GM18861 (cell line): ENCODE data around the gene TPD52L2.

Experiments used
- ATAC-seq: cut with Tn5 transposase; IDR thresholded peaks from one replicate; pipeline ENCODE4 v1.9.1; 2021; ENCODE audit not compliant: unreplicated experiment

TPD52L2 gene

DNA sequence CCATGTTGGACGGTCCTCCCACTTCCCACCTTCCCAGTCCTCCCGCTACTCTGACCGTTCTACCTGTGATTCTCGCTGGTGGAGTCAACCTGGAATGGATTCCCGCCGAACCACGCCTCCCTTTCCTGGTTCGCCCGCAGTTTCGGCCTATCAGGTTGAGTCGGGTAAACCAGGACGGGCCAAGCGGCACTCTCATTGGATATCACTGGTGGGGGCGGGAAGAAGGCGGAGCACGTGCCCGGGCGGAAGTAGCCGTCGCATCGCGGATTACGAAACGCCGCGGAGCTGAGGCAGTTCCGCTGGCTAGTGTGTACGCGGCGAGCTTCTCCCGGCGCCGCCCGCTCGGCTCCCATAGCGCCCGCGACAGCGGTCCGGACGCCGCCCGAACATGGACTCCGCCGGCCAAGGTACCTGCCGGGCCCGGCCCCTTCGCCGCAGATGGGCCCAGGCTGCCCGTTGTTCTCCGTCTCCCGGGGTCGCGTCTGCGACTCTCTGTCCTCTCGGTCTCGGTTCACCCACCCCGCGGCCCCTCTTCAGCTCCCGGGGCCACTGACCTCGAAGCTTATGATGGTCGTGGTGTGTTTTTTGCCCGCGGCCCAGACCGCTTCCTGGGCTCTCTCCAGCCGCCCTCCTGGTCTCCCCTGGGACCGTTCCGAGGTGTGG, at the start of gene TPD52L2:
TPD52L2 (plus strand) TSS at position 293 of the 663 bp plus-strand sequence; CDS start at position 389, 96 bp downstream.
- ATAC-seq = peak; percentile 55

DNA sequence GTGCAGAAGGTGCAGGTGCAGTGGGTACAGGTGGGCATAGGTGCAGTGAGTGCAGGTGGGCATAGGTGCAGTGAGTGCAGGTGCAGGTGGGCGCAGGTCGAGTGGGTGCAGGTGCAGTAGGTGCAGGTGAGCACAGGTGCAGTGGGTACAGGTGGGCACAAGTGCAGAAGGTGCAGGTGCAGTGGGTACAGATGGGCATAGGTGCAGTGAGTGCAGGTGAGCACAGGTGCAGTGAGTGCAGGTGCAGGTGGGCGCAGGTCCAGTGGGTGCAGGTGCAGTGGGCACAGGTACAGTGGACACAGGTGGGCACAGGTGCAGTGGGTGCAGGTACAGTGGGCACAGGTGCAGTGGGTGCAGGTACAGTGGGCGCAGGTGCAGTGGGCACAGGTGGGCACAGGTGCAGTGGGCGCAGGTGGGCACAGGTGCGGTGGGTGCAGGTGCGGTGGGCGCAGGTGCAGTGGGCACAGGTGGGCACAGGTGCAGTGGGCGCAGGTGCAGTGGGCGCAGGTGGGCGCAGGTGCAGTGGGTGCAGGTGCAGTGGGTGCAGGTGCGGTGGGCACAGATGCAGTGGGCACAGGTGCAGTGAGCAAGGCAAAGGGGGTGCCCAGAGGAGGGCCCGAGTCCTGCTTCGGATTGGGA, 49.3 kb upstream of the TPD52L2 start:
- ATAC-seq = no peak

DNA sequence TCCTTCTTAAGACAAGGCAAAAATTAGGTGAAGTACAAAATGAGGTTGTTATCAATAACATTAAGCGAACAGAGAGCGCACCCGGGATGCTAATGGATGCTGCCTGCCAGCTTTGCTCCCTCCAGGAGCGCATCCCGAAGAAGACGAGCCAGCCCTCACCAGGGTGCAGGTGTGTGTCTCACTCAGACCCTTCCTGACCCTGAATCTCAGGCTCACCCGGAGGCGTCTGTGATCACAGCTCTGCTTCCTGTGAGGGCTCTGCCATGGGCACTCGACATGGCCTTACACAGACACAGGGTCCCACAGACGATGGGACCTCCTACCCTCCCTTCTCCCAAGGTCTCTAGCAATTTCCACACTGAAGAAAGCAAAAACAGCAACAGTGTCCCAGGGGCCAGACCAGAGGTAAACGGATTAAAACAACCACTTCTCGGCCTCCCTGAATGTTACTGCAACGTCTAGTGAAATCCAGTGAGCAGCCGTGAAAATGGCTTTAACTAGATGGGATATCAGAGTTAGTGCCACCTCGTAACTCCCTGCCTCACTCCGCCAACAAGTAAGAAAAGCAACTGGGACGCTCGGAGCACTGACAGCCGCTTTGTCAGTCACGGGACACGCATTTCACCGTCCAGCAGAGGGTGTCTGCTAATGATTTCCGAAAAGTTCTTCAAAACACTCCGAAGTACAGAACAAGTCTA, 45.7 kb upstream of the TPD52L2 start:
- ATAC-seq = no peak

DNA sequence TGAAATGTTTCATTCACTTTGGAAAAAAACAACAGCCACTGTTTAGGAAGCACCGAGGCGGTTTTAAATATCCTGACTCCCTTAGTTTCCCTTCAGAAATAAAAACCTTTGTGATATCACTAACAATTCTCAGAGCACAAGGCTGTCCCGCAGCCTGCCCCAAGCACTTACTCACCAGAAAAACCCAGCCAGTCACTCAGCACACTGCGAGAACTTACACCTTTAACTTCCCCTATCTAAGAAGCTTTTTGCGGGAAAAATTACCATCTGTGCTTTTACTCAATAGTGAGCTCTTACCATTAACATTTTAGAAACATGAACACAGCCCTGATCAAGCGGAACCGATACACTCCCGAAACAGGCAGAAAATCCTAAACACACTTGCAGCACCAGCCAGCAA, 43.3 kb upstream of the TPD52L2 start:
- no peak for ATAC-seq

DNA sequence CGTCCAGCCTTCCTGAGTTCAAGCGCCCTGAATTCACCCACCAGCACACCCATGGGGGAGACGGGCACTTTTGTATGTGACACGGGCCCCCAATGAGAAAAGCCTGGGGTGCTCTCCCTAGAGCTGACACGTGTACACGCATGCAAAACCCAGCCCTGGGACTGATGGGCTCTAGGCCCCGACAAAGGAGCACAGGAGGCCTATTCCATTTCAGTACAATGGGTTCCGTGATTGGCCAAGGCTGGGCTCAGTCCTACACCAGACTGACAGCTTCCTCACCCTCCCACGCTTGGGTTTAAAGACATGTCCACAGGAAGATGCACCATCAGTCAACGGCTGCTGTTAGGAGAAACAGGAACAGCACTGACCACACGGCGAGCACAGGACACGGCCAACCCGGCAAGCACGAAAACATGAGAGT, 42.8 kb upstream of the TPD52L2 start:
- no peak for ATAC-seq

DNA sequence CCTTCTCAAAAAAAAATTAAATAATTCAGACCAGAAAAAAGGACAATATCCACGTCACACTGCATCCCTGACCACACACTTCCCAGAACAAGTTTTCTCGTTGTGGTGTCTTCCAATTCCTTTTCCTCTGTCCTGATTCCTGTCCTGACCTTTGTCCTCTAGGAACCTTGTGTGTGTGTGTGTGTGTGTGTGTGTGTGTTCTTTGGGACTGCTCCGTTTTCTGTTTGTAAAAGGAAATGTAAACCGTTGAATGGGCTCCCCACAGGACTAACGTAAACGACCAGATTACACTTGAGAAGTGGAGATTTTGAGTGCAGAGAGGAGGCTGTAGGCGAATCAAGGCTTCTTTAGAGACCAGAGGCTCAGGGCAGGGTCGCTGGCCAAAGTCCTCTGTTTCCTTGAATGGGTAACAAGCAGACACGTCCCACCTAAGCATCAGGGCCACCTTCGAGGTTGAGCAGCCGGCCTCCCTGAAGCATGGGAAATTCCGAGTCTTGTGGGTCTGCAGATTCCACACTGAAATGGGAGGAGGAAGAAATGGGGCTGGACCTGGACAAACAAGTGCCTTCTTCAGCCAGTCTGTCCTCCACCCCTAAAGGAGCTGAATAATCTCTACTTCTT, 41.3 kb upstream of the TPD52L2 start:
- no peak for ATAC-seq

DNA sequence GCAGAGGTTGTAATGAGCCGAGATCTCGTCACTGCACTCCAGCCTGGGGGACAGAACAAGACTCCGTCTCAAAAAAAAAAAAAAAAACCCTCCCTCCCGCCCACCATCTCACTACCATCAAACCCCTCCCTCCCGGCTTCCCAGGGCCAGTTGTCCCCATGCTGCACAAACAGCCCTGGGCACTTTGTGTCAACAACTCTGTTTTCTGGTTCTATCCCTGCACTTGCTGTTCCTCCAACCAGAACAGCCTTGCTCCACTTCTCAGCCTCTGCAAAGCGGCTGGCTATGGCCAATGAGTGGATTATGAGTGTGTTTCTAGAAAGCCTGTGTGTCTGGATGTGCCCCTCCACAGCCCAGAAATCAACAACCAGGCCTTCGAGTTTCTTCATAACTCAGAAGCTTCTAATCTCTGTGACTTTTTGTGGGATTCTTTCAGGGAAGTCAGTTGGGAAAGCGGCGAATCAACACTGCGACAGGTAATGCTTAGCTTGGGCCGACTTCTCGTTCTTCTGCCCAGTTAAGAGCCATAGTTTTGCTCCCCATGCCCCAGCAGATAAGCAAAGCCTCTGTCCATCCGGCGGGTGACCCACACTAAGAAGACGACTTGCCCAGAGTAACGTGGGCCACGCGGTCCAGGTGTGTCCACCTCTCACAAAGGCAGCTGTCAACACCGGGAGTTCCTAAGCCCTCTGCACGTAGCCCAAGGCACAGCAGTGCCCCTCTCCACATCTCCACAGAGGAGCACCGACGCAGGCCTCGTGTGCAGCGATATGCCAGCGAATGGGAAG, 39.5 kb upstream of the TPD52L2 start:
- no peak for ATAC-seq

DNA sequence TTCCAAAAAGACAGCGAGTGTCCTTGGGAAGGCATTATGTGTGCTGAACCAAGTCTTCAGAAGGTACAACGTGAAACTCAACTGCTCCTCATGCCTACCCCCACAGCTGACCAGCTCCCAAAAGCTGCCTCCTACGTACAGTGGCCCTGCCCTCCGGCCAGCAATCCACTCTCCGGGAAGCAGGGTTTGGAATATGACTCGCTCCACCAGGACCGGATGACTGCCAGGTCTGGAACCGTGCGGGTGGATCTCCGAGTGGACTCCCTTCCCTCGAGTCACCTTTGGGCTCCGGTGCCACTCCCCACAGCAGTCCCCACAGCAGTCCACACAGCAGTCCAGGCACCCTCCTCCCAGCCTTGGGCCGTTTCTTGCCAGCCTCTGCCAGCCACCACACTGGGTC, 38.3 kb upstream of the TPD52L2 start:
- no peak for ATAC-seq

DNA sequence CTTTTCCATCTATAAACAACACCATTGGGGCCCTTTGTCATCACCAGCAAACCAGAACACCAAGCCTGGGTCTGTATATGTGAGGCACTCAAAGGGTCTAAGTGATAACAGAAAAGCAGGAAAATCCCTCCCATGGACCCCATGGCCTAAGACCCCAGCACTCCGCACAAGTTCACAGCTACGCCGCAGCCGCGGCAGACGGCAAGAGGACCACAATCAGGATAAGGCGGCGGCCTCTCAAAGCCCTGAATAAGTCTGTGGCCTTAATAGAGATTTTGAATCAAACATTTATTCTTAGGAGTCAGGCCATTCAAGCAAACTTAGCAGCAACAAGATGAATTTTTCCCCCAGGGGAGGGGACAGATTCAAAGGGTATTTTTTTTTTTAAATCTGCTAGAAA, 36.9 kb upstream of the TPD52L2 start:
- no peak for ATAC-seq

DNA sequence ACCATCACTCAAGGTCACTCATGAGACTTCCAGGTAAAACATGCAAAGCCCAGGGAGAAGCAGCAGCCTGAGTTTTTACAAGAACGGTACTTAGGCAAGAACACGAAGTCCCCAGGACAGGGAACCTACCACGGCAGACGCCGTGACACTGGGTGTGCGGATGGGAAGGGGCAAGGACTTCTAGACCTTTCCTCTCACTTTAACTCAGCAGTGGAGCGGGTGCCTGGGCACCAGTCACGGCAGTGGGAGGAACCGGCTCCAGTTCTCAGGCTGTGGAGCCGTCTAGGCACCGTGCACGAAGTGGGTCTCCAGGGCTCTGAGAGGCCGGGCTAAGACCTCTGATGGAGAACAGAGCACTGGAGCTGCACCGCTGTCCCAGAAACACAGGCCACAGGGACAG, 36.5 kb upstream of the TPD52L2 start:
- no peak for ATAC-seq

DNA sequence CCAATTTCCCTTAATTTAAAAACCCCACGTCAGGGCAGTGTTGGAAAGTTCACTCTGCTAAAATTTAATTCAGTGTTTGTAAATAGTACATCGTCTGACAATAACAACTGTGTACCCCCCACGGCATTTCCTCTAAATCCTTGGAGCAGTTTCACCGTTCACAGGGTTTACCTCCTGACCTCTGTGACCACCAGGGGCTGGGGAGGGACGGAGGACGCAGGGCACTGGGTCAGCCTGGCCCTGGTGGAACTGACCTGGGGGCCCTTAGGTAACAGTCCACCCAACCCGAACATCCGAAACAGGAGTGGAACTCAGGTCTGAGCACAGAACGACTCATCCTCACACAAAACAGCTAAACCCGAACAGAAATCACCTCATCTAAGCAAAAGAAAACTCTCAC, 36.1 kb upstream of the TPD52L2 start:
- no peak for ATAC-seq

DNA sequence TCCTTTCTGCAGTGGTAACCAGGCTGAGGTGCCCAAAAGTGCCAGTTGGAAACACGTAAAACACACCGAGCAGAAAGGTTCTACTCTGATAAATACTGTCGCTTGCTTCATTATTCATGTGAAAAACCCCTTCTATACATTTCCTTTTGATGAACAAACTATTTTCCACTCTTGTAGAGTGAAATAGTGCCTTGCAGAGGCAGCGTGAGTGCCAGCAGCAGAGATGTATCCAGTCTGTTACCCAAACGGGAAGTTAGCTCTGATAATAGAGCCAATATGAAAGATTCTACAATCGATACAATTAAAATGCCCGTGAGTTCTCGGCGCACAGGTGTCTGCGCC, 35.5 kb upstream of the TPD52L2 start:
- ATAC-seq = no peak

DNA sequence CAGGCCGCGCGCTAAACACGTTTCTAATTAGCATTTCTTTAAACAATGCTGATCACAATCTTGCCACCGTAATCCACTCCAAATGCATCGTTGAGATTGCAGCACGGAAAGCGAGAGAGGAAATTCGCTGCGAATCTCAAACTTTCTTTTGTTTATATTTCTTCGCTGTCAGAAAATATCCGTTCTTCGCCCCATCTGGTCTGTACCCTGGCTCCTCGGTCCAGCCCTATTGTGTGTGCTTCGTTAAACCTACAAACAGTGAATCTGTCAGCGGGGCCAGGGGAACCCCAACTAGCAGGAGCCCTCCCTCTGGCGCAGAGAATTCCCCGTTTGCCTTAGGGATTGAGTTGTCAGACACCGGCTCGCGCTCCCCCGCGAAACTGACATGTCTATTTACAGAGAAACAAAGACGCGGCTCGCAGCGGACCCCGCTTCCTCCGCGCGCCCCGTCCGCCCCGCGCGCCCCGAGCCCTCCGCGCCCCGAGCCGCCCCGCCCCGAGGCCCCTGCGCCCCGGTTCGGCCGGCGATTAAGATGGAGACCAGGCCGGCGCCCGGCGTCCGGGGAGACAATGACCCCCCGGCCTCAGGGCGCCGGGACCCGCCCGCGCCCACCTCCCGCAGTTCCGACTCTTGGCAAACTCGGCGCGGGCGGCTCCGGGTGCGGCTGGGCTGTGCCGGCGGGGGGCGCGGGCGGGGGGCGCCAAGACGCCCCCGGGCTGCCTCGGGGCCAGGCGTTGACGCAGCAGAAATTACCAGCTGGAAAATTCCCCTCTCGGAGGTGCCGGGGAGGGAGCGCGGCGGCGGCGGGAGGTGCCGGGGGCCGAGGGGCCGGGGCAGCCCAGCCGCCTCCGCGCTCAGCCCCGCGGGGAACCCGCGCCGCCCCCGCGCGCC, 34.9 kb upstream of the TPD52L2 start:
- ATAC-seq = no peak

DNA sequence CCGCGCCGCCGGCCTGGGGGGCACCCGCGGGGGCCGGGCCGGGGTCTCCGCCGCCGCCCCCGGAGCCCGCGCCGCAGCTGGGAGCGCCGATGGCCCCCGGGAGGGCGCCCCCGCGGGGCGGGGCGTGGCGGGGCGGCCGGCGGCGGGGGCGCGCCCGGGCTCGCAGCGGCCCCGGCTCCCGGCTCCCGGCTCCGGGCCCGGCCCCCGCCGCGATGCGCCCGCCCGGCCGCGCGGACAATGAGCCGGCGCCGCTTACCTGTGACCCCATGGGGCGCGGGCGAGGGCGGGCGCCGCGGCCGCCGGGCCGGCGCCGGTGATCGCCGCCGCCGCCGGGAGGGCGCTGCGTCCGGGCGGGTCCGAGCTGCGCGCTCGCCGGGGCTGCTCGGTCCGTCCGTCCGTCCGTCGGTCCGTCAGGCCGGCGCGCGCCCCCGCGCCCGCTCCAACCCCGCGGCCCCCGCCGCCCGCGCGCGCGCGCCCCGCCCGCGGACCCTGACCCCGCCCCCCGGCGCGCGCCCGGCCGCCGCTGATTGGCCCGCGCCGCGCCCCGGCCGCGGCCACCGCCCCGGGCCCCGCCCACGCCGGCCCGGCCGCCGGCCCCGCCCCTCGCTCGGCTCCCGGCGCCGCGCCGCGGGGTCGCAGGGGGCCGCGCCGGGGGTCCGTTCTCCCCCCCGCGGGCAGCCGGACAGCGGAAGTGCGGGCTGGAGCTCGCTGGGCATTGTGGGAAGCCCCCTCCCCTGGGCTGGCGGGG, 34.1 kb upstream of the TPD52L2 start, which contains the start of gene ZBTB46:
ZBTB46 (minus strand) TSS at position 424 of the 748 bp plus-strand sequence. CDS start 40,507 bp downstream, outside the sequence.
- no peak for ATAC-seq

DNA sequence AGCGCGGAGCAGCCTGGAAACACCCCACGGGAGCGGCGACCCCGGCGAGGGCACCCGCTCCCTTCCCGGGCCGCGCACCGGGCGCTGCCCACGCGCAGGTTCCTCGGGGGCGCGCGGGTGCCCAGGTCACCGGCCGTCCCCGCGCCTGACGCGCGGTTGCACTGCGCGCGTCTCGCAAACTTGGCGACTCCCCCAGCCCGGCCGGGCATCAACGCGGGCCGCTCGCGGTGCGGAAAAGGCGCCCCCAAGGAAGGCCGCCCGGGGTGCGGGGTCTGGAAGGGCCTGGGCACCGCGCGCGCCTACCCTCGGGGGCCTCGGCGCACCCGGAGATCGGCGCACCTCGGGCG, 33.5 kb upstream of the TPD52L2 start:
- no peak for ATAC-seq

DNA sequence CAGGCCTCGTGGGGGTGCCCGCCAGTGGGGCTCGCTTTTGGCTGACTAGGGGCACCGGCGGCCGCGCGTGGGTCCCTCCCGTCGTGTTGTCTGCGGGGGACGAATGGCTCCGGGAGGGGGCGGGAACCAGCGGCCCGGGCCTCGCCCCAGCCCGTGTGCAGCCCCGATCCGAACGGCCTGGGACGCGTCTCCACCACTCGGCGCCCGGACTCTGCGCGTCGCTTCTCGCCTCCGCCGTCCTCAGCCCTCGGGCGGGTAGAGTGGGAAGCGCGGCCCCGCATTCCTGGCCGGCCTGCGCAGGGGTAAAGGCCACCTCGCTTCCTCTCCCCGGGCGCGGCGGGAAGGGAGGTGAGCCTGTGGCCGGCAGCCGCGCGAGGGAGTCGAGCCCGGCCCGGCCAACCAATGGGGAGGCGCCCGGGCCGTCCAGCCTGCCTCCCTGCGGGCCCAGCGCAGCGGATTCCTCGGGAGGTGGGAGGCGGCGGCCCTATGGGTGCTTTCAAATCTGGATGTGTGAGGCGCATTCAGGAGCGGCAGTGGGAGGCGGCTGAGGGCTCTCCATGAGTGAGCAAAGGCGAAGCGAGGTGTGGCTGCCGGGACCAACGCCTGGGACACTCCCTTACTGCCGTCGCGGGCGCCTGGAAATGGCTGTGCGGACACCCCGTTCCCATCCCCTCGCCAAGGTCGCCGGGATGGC, 32.9 kb upstream of the TPD52L2 start:
- no peak for ATAC-seq

DNA sequence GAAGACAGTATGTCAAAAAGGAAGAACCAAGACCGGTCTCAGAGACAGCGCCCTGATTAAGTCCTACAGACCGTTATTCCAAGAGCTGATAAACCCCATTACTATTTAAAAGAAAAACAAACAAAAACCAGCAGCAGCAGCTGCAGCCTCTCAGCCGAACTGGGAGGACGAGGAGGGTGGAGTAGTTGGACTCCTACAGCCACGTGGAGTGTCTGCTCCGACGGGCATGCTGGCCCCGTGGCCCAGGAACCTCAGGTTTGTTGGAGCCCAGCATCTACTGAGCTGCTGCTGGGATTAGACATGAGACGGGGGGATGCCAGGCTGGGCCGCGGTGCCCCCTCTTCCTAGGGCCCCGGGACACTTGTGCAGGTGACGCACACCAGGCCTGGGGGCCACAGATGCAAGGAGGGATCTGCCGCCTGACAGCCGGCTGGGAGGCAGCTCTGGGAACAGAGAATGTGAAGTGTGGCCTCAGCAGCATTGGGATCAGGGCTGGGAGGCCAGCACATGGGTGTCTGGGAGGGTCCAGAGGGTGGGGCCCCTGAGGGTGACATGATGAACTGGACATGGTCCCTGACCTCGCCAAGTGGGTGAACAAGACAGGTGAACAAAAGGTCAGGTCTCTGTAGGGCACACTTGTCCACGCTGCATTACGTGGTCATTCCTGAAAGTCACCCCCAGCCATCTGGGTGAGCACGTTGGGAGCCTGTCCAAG, 31.1 kb upstream of the TPD52L2 start:
- no peak for ATAC-seq

DNA sequence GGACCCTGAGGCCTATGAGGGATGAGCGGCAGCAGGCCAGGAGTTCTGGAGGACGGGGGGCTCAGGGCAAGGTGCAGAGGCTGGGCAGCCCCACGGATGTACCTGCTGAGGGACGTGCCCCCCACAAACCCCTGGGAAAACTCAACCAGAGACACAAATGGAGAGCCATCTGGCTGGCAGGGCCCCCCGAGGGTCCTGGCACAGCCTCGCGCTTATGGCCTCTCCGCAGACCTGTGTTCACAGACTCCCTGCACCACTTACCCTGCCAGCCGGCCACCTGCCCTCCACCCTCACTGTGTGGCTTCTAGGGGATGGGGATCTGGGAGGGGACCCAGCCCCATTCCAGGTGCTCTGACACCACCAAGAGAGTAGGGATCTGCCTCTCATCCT, 30.6 kb upstream of the TPD52L2 start:
- ATAC-seq = no peak
